Measurements from ENCODE around the gene ADAP1.
"Not testable (repeated sequence)": the region's sequence is repeated elsewhere in the genome, so short reads cannot be mapped to it uniquely, and the experiment has no call there.

The ADAP1 gene

DNA sequence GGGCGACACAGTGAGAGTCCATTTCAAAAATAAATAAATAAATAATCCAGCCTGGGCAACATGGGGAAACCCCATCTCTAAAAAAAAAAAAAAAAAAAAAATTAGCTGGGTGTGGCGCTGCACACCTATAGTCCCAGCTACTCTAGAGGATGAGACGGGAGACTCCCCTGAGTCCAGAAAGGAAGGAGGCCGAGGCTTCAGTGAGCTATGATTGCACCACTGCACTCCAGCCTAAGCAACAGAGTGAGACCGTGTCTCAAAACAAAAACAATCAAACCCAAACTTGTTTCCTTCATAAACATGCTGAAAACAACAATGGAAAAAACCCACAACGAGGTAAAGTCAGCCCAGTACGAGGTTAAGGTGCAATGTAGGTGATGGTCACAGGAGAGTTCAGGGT is 19.7 kb upstream of the ADAP1 start:
- DNase-seq, result no peak

DNA sequence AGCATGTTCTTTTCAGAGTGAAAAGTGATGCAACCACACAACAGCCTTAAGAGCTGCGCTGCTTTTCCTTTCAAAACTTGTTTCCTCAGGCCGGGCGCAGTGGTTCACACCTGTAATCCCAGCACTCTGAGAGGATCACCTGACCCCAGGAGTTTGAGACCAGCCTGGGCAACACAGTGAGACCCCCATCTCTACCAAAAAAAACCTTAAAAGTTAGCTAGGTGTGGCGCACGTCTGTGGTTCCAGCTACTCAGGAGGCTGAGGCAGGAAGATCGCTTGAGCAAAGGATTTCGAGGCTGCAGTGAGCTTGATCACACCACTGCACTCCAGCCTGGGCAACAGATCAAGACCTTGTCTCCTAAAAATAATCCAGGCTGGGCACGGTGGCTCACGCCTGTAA is 18.8 kb upstream of the ADAP1 start:
- DNase-seq, result no peak

DNA sequence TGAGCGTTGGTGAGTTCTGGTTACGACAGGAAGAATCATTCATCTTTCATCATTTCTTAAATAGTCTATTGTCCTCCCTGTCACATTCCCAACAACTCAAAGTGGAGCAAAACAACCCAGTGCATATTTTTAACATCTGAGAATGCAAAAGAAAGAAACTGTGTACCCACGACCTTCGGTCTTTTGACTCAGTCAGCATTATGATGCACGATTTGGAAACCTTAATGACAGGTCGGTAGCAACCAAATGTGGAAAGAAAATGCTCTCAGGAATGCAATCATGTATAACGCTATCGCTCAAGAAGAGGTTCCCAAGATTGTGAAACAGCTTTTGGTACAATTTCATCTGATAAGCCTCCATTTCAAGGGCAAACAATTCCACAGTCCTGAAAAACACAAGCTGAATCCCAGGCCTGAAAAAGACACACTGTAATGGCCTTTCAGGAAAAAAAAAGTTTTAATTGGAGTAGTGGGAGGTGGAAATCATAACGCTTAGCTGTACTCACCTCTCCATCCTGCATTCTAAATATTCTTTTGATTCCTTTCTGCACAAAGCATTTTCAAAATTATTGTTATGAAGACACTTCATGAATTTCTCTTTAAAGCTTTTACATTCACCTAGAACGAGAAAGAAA is 18.3 kb upstream of the ADAP1 start:
- no peak for DNase-seq

DNA sequence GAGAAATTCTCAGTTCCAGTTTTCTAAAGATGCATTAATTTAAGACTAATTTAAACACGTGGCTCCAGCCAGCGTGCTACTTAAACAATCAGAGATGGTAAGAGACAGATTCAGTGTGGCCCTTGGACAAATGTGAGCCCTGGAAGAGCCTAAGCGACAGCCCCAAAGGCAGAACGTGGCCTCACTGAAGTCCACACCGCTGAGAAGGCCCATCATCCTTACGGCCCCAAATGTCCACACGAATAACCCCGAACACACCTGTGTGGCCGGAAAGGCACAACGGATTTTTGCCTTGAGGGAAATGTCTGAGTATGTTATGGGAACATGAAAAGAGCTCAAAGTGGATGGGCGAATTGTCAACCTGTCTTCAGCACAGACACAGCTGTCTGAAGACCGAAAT is 17.6 kb upstream of the ADAP1 start:
- no peak for DNase-seq

DNA sequence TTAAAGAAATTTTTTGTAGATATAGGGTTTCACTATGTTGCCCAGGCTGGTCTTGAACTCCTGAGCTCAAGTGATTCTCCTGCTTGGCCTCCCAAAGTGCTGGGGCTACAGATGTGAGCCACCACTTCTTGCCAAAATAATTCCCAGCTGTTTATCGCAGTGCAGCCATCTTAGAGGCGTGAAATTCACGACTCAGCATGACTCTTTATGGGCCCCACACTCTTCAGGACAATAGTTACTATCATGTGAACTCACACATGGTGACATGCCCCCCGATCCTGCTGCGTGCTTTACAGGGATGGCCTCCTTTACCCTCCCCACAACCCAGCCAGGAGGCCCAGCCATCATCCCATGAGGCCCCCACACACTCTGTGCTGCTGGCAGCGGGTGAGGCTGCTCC is 16.3 kb upstream of the ADAP1 start:
- no peak for DNase-seq

- DNase-seq, result no peak
These were observed 14.9 kb upstream of the ADAP1 start for GRCh38 chr7:969403-969802.

DNA sequence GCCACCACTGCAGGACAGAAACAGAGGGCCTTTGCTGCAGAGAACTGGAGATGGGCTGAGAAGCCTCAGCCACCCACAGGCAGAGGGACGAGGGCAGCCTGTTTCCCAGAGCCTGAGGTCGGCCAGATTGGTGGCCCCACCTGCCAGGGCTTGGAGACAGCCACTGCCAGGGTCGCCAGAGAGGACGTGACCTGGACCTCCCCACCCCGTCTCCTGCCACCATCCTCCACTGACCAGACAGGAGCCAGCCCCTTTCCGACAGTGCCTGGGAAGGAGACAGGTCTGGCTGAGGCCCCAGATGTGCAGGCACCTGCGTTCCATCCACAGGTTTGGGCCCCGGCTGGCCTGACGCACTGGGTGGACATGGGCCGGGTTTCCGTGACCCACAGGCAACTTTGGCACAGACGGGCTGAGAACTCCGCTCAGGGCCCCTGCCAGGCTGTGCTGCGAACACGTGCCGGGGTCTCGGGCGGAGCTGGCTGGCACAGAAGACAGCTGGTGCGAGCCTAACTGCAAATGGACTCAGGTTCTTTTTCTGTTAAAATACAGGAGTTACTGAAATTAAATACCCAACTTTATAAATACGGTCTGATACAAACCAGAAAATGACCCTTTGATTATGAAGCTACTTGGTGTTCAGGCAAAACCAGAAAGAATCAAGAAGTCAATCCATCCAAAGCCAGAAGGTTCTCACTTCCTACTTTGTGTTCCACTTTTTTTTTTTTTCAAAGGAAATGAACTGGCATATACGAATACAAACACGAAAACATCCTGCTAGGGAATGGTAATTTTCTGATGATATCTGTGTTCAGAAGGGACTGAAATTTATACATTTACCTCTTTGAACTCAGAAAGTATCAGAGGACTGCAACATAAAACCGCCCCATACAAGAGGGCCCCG is 14.0 kb upstream of the ADAP1 start:
- DNase-seq, result no peak

DNA sequence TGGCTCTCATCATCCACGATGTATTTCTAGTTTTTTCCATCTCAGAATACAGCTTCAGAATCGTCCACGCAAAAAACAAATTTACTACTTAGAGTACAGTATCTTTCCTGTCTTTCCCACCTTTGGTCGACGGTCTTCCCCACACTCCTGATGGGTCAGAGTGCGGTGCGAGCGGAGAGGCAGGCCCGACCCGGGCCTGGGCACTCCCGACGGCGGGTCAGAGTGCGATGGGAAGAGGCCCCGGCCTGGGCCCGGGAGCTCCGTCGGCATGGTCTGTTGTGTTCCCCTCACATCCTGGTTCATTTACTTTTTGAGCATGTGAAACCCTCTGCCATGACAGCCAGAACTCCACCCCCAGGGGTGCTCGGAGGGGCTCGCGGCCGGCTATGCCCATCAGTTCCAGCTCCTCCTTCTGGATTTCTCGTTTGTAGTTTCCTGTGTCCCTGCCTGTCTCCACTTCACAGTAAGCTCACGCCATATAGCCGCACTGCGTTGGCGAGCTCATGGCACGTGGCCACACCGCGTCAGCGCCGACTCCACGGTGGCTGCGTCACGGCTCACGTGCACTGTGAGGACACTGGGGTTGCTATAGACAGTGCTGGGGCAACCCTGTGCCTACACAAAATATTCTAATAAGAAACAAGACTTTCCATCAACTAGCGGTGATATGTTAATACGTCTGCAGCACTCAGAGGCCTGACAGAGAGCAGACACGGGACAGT is 13.0 kb upstream of the ADAP1 start:
- no peak for DNase-seq

GRCh38 chr7:966291-967069 is 12.0 kb upstream of the ADAP1 start:
- no peak for DNase-seq

DNA sequence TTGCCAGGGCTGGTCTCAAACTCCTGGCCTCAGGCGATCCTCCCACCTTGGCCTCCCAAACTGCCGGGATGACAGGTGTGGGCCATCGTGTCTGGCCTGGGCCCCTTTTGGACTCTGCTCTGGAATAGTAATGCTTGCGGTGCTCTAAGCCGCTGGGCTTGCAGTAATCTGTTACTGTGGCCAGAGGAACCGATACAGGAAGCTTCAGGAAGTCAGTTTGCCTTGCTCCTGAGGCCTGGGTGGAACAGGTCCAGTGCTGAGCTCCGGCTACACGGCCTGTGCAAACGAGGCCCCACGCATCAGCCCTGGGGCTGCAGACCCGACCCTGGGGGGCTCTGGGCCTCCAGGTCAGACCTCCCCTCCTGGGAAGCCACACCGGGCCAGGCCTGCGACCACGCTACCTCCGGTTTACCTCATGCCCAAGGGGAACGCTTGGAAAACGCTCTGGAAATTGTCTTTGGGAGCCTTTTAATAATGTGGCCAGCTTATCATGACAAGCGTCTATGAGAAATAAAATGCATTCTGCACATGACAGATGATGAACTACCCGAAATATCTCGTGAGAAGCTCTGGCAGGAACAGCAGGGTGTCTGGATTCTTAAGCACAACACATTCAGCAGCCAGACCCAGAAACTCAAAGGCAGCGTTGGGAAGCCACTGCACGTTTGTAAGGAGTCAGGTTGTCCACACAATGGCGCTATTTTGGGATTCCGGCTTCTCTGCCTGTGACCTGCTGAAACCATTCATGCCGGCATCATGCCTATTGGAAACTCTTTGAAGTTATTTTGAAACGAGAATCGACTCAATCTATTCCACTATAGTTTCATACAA is 10.1 kb upstream of the ADAP1 start:
- no peak for DNase-seq

DNA sequence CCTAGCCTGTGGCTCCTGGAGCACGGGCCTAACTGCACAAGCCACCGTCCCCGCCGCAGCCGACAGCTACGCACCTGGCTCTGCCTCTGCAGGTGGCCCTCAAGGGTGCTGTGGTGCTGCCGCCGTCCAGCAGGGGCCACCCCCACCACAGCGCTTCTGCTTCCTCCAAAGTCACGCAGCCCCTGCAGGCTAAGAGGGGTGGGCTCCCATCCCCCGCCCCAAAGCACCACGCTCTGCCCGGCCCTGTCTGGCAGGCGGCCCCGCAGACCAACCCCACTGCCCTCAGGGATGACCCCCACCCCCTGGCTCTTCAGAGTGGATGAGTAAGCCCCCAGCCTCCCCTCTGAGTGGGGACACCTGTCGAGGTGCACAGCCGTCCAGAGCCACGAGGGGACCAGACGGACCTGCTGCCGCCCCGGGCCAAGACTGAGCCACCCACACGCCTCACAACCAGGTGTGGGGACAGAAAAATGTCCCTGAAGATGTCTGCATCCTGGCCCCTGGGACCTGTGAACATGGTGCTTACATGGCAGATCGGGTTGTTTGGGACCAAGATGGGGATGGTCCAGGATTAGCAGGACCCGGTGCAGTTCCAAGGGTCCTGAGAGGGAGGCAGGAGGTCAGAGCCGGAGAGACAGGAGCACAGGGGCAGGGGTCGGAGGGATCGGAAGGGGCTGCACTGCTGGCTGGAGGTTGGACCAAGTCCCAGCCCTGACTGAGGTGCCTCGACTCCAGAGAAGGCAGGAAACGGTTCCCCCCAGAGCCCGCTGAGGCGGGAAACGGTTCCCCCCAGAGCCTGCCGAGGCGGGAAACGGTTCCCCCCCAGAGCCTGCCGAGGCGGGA is 9.0 kb upstream of the ADAP1 start:
- no peak for DNase-seq

- no peak for DNase-seq
These were observed 8.1 kb upstream of the ADAP1 start for GRCh38 chr7:962401-963081.

GRCh38 chr7:961546-962400 is 7.3 kb upstream of the ADAP1 start:
- DNase-seq, result no peak

DNA sequence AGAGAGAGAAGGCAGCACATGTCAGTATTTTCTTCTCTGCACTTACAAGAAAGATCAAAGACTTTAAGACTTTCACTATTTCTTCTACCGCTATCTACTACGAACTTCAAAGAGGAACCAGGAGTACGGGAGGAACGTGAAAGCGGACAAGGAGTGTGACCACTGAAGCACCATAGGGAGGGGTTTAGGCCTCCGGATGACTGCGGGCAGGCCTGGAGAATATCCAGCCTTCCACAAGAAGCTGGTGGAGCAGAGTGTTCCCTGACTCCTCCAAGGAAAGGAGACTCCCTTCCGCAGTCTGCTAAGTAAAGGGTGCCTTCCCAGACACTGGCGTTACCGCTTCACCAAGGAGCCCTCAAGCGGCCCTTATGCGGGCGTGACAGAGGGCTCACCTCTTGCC is 6.5 kb upstream of the ADAP1 start:
- DNase-seq, result not testable (repeated sequence)

- DNase-seq, result no peak
These were observed 5.9 kb upstream of the ADAP1 start for GRCh38 chr7:960269-960871.

GRCh38 chr7:959740-960139 is 5.3 kb upstream of the ADAP1 start:
- DNase-seq, result not testable (repeated sequence)

- DNase-seq, result no peak
These were observed 4.8 kb upstream of the ADAP1 start for GRCh38 chr7:959271-959670.

GRCh38 chr7:958221-959200 is 4.0 kb upstream of the ADAP1 start:
- no peak for DNase-seq

Data from stimulated activated naive CD4-positive, alpha-beta T cell treated with Interleukin-2 at 50 U/mL for 16 hours (primary cell).